WTC11 (cell line): Measurements from ENCODE around the gene MSLN. TPM values are rescaled to one million over a fixed set of nuclear protein-coding genes. Genes with fewer than 3 reads are reported as not detected.

Source experiments
- AR ChIP-seq: fragments of 250-450 bp; sonication (Bioruptor Pico); IDR thresholded peaks from 2 replicates; pipeline ENCODE4 v1.9.0; 2021; ENCODE audit warnings: mild to moderate bottlenecking
- EMX1 ChIP-seq: fragments of 250-450 bp; sonication (Bioruptor Pico); IDR thresholded peaks from 2 replicates; pipeline ENCODE4 v1.8.0; 2021; ENCODE audit warnings: mild to moderate bottlenecking
- FOXP4 ChIP-seq: sonication (generic); formaldehyde crosslinking; IDR thresholded peaks from 2 replicates; pipeline ENCODE4 v1.8.0; 2022; ENCODE audit warnings: mild to moderate bottlenecking, missing genetic modification reagents
- HMGXB4 ChIP-seq: sonication (generic); formaldehyde crosslinking; IDR thresholded peaks from 2 replicates; pipeline ENCODE4 v1.8.1; 2023; ENCODE audit warnings: mild to moderate bottlenecking, moderate library complexity, missing genetic modification reagents
- NFATC4 ChIP-seq: fragments of 250-450 bp; sonication (Bioruptor Pico); IDR thresholded peaks from 2 replicates; pipeline ENCODE4 v1.9.0; 2021; ENCODE audit warnings: mild to moderate bottlenecking
- NR2C2 ChIP-seq: sonication (generic); formaldehyde crosslinking; IDR thresholded peaks from 2 replicates; pipeline ENCODE4 v1.8.0; 2022; ENCODE audit warnings: mild to moderate bottlenecking, missing genetic modification reagents
- PRDM15 ChIP-seq: sonication (generic); formaldehyde crosslinking; IDR thresholded peaks from 2 replicates; pipeline ENCODE4 v1.8.0; 2022; ENCODE audit warnings: missing genetic modification reagents
- STAT6 ChIP-seq: sonication (generic); formaldehyde crosslinking; conservative IDR thresholded peaks from 2 replicates; pipeline ENCODE4 v1.8.1; 2023; ENCODE audit warnings: mild to moderate bottlenecking, low read depth, missing genetic modification reagents, moderate library complexity
- USF1 ChIP-seq: sonication (generic); formaldehyde crosslinking; IDR thresholded peaks from 2 replicates; pipeline ENCODE4 v1.8.0; 2022; ENCODE audit warnings: mild to moderate bottlenecking, missing genetic modification reagents
- ZNF281 ChIP-seq: sonication (generic); formaldehyde crosslinking; IDR thresholded peaks from 2 replicates; pipeline ENCODE4 v1.8.0; 2023; ENCODE audit warnings: mild to moderate bottlenecking, missing genetic modification reagents
- ZNF317 ChIP-seq: sonication (generic); formaldehyde crosslinking; IDR thresholded peaks from 2 replicates; pipeline ENCODE4 v1.8.1; 2023; ENCODE audit warnings: low read depth, mild to moderate bottlenecking, moderate library complexity, missing genetic modification reagents, borderline replicate concordance
- ZNF416 ChIP-seq: fragments of 250-450 bp; sonication (Bioruptor Pico); IDR thresholded peaks from 2 replicates; pipeline ENCODE4 v1.9.0; 2021; ENCODE audit warnings: mild to moderate bottlenecking, inconsistent platforms
- ZSCAN18 ChIP-seq: fragments of 250-450 bp; sonication (Bioruptor Pico); IDR thresholded peaks from 2 replicates; pipeline ENCODE4 v2.1.2; 2022; ENCODE audit warnings: mild to moderate bottlenecking, moderate library complexity
- total RNA-seq: library from RNA; stranded (reverse); gene quantifications from 3 replicates; pipeline ENCODE4 v1.2.3, GENCODE V29; 2021

The MSLN gene
- total RNA-seq, 1 experiment from 2014 or later = 0.20 TPM

GRCh38 chr16:720990-721764 is 39.4 kb upstream of the MSLN start, which contains the start of gene ANTKMT (continued):
- peak; percentile 89 for TF ChIP-seq FOXP4 (CRISPR knock-in tag)
- no peak for TF ChIP-seq ZSCAN18 (CRISPR knock-in tag)
- TF ChIP-seq EMX1 (CRISPR knock-in tag) = no peak; the same call in 1 of the 2 replicates
- TF ChIP-seq USF1 (CRISPR knock-in tag) = peak; percentile 80; the same call in 1 of the 2 replicates
- TF ChIP-seq NFATC4 (CRISPR knock-in tag) = 0 out of 2 replicates have a peak, but pooled peaks have one; percentile 61
- peak; percentile 53; the same call in 1 of the 2 replicates for TF ChIP-seq ZNF416 (CRISPR knock-in tag)
- peak; percentile 79 for TF ChIP-seq NR2C2
- TF ChIP-seq PRDM15 (CRISPR knock-in tag) = peak; percentile 50; the same call in 1 of the 2 replicates
- no peak for TF ChIP-seq AR
- TF ChIP-seq ZNF281 (CRISPR knock-in tag) = peak; percentile 94
- TF ChIP-seq HMGXB4 (CRISPR knock-in tag) = peak; percentile 83; the same call in 1 of the 2 replicates
- TF ChIP-seq STAT6 = peak; percentile 97; the same call in 1 of the 2 replicates
- TF ChIP-seq ZNF317 = peak; percentile 77; the same call in 1 of the 2 replicates
